IMR-90 (cell line): Measurements from ENCODE around the gene PC. TPM values are rescaled to one million over a fixed set of nuclear protein-coding genes. Genes with fewer than 3 reads are reported as not detected.

Source experiments
- ATAC-seq: fragments of 200-7000 bp; cut with Tn5 transposase; 2 replicates; pipeline ENCODE4 v1.9.1; 2020; ENCODE audit warnings: low read depth, mild to moderate bottlenecking, moderate library complexity
- BruUV-seq: library from RNA; stranded (reverse); fragments of 400-500 nt; replicated peaks from 2 replicates; lab custom pipeline; 2021; lab: Mats Ljungman, UMichigan
- CTCF ChIA-PET: fragments of 300-600 bp; formaldehyde crosslinking; extraction: SDS; loops from one replicate; lab custom pipeline; 2021; ENCODE audit warnings: antibody characterized with exemption; lab: Yijun Ruan, JAX
- POLR2A ChIA-PET: fragments of 300-600 bp; sonication (Branson Sonifier 250); formaldehyde crosslinking; loops from one replicate; lab custom pipeline; 2022; ENCODE audit warnings: antibody characterized with exemption; ENCODE audit not compliant: unreplicated experiment; lab: Charles Lee
- DNase-seq: peaks from one replicate; pipeline ENCODE4 v3.0.0; 2013
- H2AFZ ChIP-seq: replicated peaks from 2 replicates; pipeline ENCODE3; 2013; ENCODE audit warnings: low read length, mild to moderate bottlenecking; ENCODE audit not compliant: poor library complexity
- H2AK5ac ChIP-seq: 2 replicates; pipeline ENCODE4 v1.6.1; 2013; ENCODE audit warnings: low read depth, low read length, inconsistent platforms
- H2AK9ac ChIP-seq: replicated peaks from 2 replicates; pipeline ENCODE3; 2013; ENCODE audit warnings: mild to moderate bottlenecking, low read depth, low read length, moderate library complexity; ENCODE audit not compliant: poor library complexity
- H2BK120ac ChIP-seq: 2 replicates; pipeline ENCODE4 v1.6.1; 2013; ENCODE audit warnings: low read depth, low read length, inconsistent platforms
- H2BK15ac ChIP-seq: 3 replicates; pipeline ENCODE4 v1.6.1; 2013; ENCODE audit warnings: low read depth, low read length, inconsistent platforms
- H2BK20ac ChIP-seq: 2 replicates; pipeline ENCODE4 v1.6.1; 2013; ENCODE audit warnings: low read depth, mild to moderate bottlenecking, inconsistent platforms, low read length, moderate library complexity
- H2BK5ac ChIP-seq: 2 replicates; pipeline ENCODE4 v1.6.1; 2013; ENCODE audit warnings: mild to moderate bottlenecking, low read depth, low read length, inconsistent platforms; ENCODE audit not compliant: poor library complexity, severe bottlenecking
- H3K14ac ChIP-seq: replicated peaks from 2 replicates; pipeline ENCODE4 v1.6.1; 2013; ENCODE audit warnings: low read depth, low read length, inconsistent platforms
- H3K18ac ChIP-seq: 2 replicates; pipeline ENCODE4 v1.6.1; 2013; ENCODE audit warnings: low read depth, low read length, control low read depth
- H3K23ac ChIP-seq: 2 replicates; pipeline ENCODE4 v1.6.1; 2013; ENCODE audit warnings: low read depth, low read length, inconsistent platforms
- H3K27ac ChIP-seq: 2 replicates; pipeline ENCODE4 v1.5.1; 2013; ENCODE audit warnings: mild to moderate bottlenecking, control low read depth, low read length; ENCODE audit not compliant: insufficient read depth
- H3K27me3 ChIP-seq: 2 replicates; pipeline ENCODE4 v1.6.1; 2013; ENCODE audit warnings: low read length; ENCODE audit not compliant: control insufficient read depth, insufficient read depth
- H3K36me3 ChIP-seq: 2 replicates; pipeline ENCODE4 v1.6.1; 2013; ENCODE audit warnings: low read length, mixed read lengths; ENCODE audit not compliant: control insufficient read depth, insufficient read depth
- H3K4ac ChIP-seq: 2 replicates; pipeline ENCODE4 v1.6.1; 2013; ENCODE audit warnings: low read depth, low read length, inconsistent platforms
- H3K4me1 ChIP-seq: 2 replicates; pipeline ENCODE4 v1.6.1; 2013; ENCODE audit warnings: low read length, mixed read lengths; ENCODE audit not compliant: control insufficient read depth, insufficient read depth
- H3K4me2 ChIP-seq: 2 replicates; pipeline ENCODE4 v1.6.1; 2013; ENCODE audit warnings: low read depth, mild to moderate bottlenecking, control low read depth, low read length, moderate library complexity
- H3K4me3 ChIP-seq: 2 replicates; pipeline ENCODE4 v1.5.1; 2013; ENCODE audit warnings: low read depth, mild to moderate bottlenecking, control low read depth, low read length, moderate library complexity; ENCODE audit not compliant: insufficient read depth
- H3K56ac ChIP-seq: 2 replicates; pipeline ENCODE4 v1.6.1; 2013; ENCODE audit warnings: low read length, inconsistent platforms; ENCODE audit not compliant: insufficient read depth; ENCODE audit errors: extremely low read depth
- H3K79me1 ChIP-seq, 2 experiments: 2 replicates each; pipeline ENCODE4 v1.6.1; 2013; ENCODE audit warnings: low read length in 2 of 2, inconsistent platforms in 1 of 2, low read depth in 1 of 2
- H3K9ac ChIP-seq: 2 replicates; pipeline ENCODE4 v1.6.1; 2013; ENCODE audit warnings: low read depth, low read length, control low read depth
- H3K9me1 ChIP-seq: 2 replicates; pipeline ENCODE4 v1.6.1; 2013; ENCODE audit warnings: low read length, inconsistent platforms; ENCODE audit not compliant: insufficient read depth
- H3K9me3 ChIP-seq: 2 replicates; pipeline ENCODE4 v1.6.1; 2013; ENCODE audit warnings: low read length; ENCODE audit not compliant: control insufficient read depth, insufficient read depth
- H4K20me1 ChIP-seq: 2 replicates; pipeline ENCODE4 v1.6.1; 2013; ENCODE audit warnings: low read length, inconsistent platforms; ENCODE audit not compliant: insufficient read depth
- H4K5ac ChIP-seq: 2 replicates; pipeline ENCODE4 v1.6.1; 2013; ENCODE audit warnings: mild to moderate bottlenecking, low read depth, low read length, control low read depth
- H4K8ac ChIP-seq, 2 experiments: 2 replicates each; pipeline ENCODE4 v1.6.1; 2013; ENCODE audit warnings: low read depth in 2 of 2, low read length in 2 of 2, control low read depth in 1 of 2, inconsistent platforms in 1 of 2
- H4K91ac ChIP-seq: 2 replicates; pipeline ENCODE4 v1.6.1; 2013; ENCODE audit warnings: low read depth, low read length, inconsistent platforms; ENCODE audit not compliant: insufficient read depth
- BHLHE40 ChIP-seq: fragments of 150-350 bp; IDR thresholded peaks from 2 replicates; pipeline ENCODE4 v1.6.1; 2016; ENCODE audit warnings: mild to moderate bottlenecking, low read depth, low read length
- CEBPB ChIP-seq: IDR thresholded peaks from 2 replicates; pipeline ENCODE4 v1.6.1; 2012; ENCODE audit warnings: low read depth, low read length, improper control_type of control experiment
- CHD1 ChIP-seq: IDR thresholded peaks from 2 replicates; pipeline ENCODE4 v1.6.1; 2012; ENCODE audit warnings: low read depth, low read length, improper control_type of control experiment
- FOS ChIP-seq: fragments of 150-350 bp; IDR thresholded peaks from 2 replicates; pipeline ENCODE4 v1.6.1; 2016; ENCODE audit warnings: low read depth, low read length
- MAFK ChIP-seq: IDR thresholded peaks from 2 replicates; pipeline ENCODE4 v1.6.1; 2012; ENCODE audit warnings: low read depth, low read length, improper control_type of control experiment
- MAZ ChIP-seq: IDR thresholded peaks from 2 replicates; pipeline ENCODE4 v1.6.1; 2012; ENCODE audit warnings: low read depth, mild to moderate bottlenecking, low read length, improper control_type of control experiment, moderate library complexity, borderline replicate concordance
- MXI1 ChIP-seq: IDR thresholded peaks from 2 replicates; pipeline ENCODE4 v1.6.1; 2012; ENCODE audit warnings: low read depth, mild to moderate bottlenecking, low read length, moderate library complexity, borderline replicate concordance
- NFE2L2 ChIP-seq: fragments of 150-350 bp; IDR thresholded peaks from 2 replicates; pipeline ENCODE4 v1.6.1; 2016; ENCODE audit warnings: low read depth, mild to moderate bottlenecking, low read length
- POLR2A ChIP-seq: IDR thresholded peaks from 2 replicates; pipeline ENCODE4 v1.6.1; 2012; ENCODE audit warnings: mild to moderate bottlenecking, low read depth, low read length
- RAD21 ChIP-seq: IDR thresholded peaks from 2 replicates; pipeline ENCODE4 v1.6.1; 2012; ENCODE audit warnings: low read length, improper control_type of control experiment
- RCOR1 ChIP-seq: IDR thresholded peaks from 2 replicates; pipeline ENCODE4 v1.6.1; 2012; ENCODE audit warnings: mild to moderate bottlenecking, low read length, improper control_type of control experiment; ENCODE audit not compliant: insufficient replicate concordance
- RFX5 ChIP-seq: IDR thresholded peaks from 2 replicates; pipeline ENCODE4 v1.8.0; 2012; ENCODE audit warnings: low read depth, mild to moderate bottlenecking, low read length, moderate library complexity
- SMC3 ChIP-seq: fragments of 150-350 bp; IDR thresholded peaks from 2 replicates; pipeline ENCODE4 v1.6.1; 2016; ENCODE audit warnings: low read depth, mild to moderate bottlenecking, antibody characterized with exemption, low read length, moderate library complexity
- WGBS, 2 experiments: methylation state at CpG; one replicate each; pipeline versions ENCODE4 v1.1.5 to v1.1.7; 2013; ENCODE audit warnings: missing lambda C conversion rate in 2 of 2; ENCODE audit not compliant: insufficient read length in 1 of 2; ENCODE audit errors: extremely low coverage in 2 of 2; 5-methylcytosine and 5-hydroxymethylcytosine counted together
- dilution Hi-C: fragments of 300-500 bp; cut with HindIII; formaldehyde crosslinking; loops from one replicate; pipeline ENCODE4 v1.14.3; 2018; ENCODE audit warnings: low sequenced_read_pairs; ENCODE audit not compliant: unreplicated experiment
- in situ Hi-C: fragments of 300-500 bp; cut with MboI; formaldehyde crosslinking; loops from 3 replicates; pipeline ENCODE4 v1.14.3; 2019; ENCODE audit warnings: low sequenced_read_pairs, inconsistent platforms, mixed read lengths
- intact Hi-C: fragments of 100-400 bp; cut with micrococcal nuclease; formaldehyde crosslinking; loops from 2 replicates; pipeline ENCODE4 v1.10.0; 2022
- polyA plus RNA-seq, 3 experiments: library from polyadenylated mRNA; depleted of rRNA; stranded (reverse); fragments of >200 nt; gene quantifications; 2 replicates each; pipeline ENCODE4 v1.2.3, GENCODE V29; 2012; ENCODE audit warnings: low replicate concordance in 1 of 3
- total RNA-seq: library from RNA; depleted of rRNA; stranded (reverse); fragments of >200 nt; gene quantifications from 2 replicates; pipeline ENCODE4 v1.2.3, GENCODE V29; 2012
- TF ChIP-seq, protein P1 (sequence below): fragments of 150-350 bp; IDR thresholded peaks from 2 replicates; pipeline ENCODE4 v1.6.1; 2017; ENCODE audit warnings: mild to moderate bottlenecking, antibody characterized with exemption, low read length, low read depth
- TF ChIP-seq, protein P2 (sequence below): conservative IDR thresholded peaks from 2 replicates; pipeline ENCODE4 v1.5.1; 2012; ENCODE audit warnings: mild to moderate bottlenecking, low read depth, low read length, improper control_type of control experiment
- TF ChIP-seq, protein P3 (sequence below): fragments of 150-350 bp; IDR thresholded peaks from 2 replicates; pipeline ENCODE4 v1.6.1; 2016; ENCODE audit warnings: low read depth, mild to moderate bottlenecking, low read length, moderate library complexity, borderline replicate concordance

PC gene
- total and polyA plus RNA-seq, 2 of the 4 experiments (the other 2 are of a cell fraction) = 13.6 to 15.7 TPM

DNA sequence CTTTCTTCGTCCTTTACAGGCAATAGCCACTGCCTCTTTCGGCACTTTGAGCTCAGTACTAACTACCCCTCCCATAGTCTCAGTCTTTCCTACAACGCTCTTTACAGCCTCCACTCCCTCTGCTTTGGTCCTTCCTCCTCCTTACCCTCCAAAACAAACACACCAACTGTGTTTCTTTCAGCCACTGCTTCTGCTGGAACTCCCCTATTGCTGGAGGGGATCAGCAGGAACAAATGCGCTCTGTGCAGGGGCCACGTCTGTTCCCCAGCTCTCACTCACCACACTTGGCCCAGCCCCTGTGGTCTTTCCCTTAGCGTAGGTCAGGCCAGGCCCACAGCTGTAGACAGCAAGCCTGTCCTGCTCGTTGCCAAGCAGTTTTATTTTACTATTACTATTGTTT, 42.3 kb downstream of the PC start:
- dilution Hi-C loops (no loop called here), intact Hi-C loops (no loop called here), in situ Hi-C loops (no loop called here)
- Histone ChIP-seq H3K9me3 (no peaks in the 10 kb centered on the region), H4K5ac (no peak overlapping the region), H3K9ac (no peak overlapping the region), H2AK5ac (peak overlapping the region; percentile 5; the same call in 1 of the 2 replicates), H3K9me1 (peaks cover 8% of the 10 kb centered on the region; the same call in 1 of the 2 replicates), H4K20me1 (no peaks in the 10 kb centered on the region), H3K27ac (no peak overlapping the region), H4K91ac (no peak overlapping the region), H2BK20ac (no peak overlapping the region), H3K4ac (no peak overlapping the region), H3K18ac (no peak overlapping the region), H3K4me2 (no peak overlapping the region), H3K56ac (no peak overlapping the region), H2AFZ (no peak overlapping the region), H2BK5ac (no peak overlapping the region), H3K4me3 (no peak overlapping the region), H3K14ac (no peak overlapping the region; the same call in 1 of the 2 replicates), H3K79me1 (peaks cover 3% of the 10 kb centered on the region in 2 experiments; a peak in 2 of 4 replicates), H3K36me3 (peaks cover 8% of the 10 kb centered on the region; the same call in 1 of the 2 replicates), H3K27me3 (no peaks in the 10 kb centered on the region), H4K8ac (no peak overlapping the region), H2AK9ac (no peak overlapping the region), H2BK120ac (no peak overlapping the region), H3K23ac (no peak overlapping the region), H3K4me1 (peaks cover 5% of the 10 kb centered on the region; the same call in 1 of the 2 replicates), H2BK15ac (no peak overlapping the region)
- DNase-seq (no peak), ATAC-seq (no peak)
- 78% methylated on average over 3 of the region's 7 CpGs; no CpG with 5 or more reads in 1 of the 2 experiments for WGBS, 2 experiments
- BruUV-seq = no TSS peak
- POLR2A ChIA-PET = no interaction called here
- CTCF ChIA-PET = no interaction called here
- no peak for TF ChIP-seq CHD1
- TF ChIP-seq SMC3 = no peak
- TF ChIP-seq RFX5 = no peak
- no peak for TF ChIP-seq RAD21
- TF ChIP-seq POLR2A = no peak
- TF ChIP-seq, protein P1, sequence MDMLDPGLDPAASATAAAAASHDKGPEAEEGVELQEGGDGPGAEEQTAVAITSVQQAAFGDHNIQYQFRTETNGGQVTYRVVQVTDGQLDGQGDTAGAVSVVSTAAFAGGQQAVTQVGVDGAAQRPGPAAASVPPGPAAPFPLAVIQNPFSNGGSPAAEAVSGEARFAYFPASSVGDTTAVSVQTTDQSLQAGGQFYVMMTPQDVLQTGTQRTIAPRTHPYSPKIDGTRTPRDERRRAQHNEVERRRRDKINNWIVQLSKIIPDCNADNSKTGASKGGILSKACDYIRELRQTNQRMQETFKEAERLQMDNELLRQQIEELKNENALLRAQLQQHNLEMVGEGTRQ = no peak
- TF ChIP-seq MAZ = no peak
- TF ChIP-seq RCOR1 = no peak
- TF ChIP-seq MAFK = no peak
- no peak for TF ChIP-seq BHLHE40
- no peak for TF ChIP-seq MXI1
- no peak for TF ChIP-seq NFE2L2
- TF ChIP-seq, protein P2, sequence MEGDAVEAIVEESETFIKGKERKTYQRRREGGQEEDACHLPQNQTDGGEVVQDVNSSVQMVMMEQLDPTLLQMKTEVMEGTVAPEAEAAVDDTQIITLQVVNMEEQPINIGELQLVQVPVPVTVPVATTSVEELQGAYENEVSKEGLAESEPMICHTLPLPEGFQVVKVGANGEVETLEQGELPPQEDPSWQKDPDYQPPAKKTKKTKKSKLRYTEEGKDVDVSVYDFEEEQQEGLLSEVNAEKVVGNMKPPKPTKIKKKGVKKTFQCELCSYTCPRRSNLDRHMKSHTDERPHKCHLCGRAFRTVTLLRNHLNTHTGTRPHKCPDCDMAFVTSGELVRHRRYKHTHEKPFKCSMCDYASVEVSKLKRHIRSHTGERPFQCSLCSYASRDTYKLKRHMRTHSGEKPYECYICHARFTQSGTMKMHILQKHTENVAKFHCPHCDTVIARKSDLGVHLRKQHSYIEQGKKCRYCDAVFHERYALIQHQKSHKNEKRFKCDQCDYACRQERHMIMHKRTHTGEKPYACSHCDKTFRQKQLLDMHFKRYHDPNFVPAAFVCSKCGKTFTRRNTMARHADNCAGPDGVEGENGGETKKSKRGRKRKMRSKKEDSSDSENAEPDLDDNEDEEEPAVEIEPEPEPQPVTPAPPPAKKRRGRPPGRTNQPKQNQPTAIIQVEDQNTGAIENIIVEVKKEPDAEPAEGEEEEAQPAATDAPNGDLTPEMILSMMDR = no peak
- no peak for TF ChIP-seq FOS
- TF ChIP-seq CEBPB = no peak
- TF ChIP-seq, protein P3, sequence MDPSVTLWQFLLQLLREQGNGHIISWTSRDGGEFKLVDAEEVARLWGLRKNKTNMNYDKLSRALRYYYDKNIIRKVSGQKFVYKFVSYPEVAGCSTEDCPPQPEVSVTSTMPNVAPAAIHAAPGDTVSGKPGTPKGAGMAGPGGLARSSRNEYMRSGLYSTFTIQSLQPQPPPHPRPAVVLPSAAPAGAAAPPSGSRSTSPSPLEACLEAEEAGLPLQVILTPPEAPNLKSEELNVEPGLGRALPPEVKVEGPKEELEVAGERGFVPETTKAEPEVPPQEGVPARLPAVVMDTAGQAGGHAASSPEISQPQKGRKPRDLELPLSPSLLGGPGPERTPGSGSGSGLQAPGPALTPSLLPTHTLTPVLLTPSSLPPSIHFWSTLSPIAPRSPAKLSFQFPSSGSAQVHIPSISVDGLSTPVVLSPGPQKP = no peak
